ENCODE measurements around the gene MGA.
A peak's percentile ranks its signal among the peaks of the same experiment; 100 is the strongest.

MGA gene

DNA sequence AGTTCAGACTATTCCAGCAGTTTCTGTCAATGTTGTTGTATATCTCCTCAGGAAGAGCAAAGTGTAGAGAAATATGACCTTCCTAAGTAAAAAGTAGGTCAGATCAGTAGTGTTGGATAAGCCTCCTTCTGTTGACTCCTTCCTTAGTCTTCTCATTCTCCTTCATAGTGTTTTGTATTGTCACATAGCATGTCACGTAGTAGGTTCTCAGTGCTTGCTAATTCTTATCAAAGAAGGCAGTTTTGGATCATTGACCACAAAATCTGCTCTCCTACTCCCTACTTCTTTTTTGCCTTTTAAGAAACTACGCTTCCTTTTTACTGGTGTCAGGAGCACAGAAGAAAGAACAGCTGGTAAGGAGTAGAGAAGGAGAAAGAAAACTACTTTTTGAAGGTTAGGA lies 1.0 kb upstream of the MGA start:
- DNase-seq: no peak

DNA sequence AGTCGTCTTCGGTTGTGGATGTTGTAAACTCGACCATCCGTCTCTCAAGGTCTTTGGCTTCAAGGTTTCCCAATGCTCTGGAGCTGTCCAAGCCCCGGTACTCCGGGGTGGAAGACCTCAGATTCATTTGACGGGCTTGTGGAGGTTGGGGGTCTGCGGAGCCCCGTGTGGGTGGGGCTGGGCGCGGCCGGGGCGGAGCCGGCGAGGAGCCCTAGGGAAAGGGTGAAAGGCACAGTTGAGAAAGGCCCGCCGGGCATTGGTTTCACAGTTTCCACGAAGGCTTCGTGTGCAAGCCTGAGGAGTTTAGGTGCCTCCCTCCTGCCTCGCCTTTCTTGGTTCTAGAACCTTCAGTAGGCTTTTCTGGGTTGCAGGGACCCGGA lies 360 bp upstream of the MGA start:
- DNase-seq: no peak

DNA sequence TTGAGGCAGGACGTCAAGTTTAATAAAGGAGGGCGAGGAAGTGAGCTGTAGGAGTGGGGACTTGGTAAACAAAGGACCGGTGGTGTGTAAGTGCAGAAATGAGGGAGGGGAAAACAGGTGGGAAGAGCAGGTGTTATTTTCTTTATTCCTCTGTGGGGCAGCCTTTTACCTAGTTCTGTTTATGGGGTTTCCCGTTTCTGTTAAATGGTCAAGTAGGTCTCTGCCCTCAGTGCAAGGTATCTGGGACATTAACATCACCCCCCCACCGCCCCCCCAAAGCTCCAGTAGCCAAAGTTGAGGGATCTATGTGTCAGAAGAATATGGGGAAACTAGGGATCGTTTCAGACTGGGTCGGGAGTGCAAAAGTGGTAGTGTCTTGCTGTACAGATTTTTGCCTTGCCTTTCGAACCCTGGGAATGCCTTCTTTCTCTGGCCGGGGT lies 893 bp downstream of the MGA start:
- DNase-seq: peak; percentile 51

DNA sequence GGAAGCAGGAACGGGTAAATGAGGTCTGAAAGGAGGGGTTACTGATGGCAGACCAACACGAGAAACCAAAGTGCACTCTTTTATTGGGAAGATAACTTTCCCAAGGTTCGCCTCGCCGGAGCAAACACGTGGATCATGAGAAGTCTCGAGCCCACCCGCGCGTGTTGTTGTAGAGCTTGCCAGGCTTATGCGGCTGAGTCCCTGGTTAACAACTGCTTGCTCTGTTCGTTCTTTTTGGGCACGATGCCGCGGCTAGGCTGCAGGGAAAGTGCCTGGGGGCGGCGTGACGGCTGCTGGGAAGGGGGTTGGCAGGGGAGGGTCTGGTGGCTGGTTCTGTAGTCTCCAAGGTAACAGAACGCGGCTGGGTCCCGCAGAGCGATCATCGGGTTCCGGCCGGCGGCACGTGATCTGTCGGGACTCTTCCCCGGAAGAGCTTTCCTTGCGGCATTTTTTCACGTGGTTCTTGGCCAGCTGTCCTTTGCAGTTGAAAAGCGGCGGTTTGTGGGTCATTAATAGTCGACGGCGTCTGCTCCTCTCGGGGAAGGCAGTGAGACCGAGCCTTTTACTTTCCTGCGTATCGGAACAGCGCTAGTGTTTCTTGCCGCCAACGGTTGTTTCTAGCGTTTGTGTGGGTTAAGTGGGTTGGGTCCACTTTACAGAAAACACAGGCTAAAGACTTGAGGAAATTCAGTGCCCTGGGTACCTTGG lies 1.5 kb downstream of the MGA start:
- peak; percentile 90 for DNase-seq

DNA sequence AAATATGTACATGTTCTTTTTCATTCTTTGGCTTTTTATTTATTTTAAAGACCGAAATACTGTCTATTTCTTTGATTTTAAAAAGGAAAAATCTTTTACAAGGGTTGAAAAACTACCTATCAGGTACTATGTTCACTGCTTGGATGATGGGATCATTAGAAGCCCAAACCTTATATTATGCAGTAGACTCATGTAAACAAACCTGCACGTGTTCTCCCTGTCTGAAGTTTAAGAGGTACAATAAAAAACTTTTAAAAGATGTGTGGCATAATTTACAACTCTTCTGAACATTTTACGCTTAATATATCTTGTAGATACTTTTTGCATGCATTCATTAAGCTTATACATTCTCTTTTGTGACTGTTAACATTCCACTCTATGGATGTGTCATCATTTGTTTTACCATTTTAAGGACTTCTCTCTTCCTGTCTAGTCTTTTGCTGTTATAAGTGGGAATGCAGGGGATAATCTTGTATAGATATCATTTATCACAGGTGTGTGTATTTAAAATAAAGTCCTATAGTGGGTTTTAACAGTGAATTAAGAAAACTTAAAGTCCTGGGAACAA lies 6.2 kb downstream of the MGA start:
- no peak for DNase-seq

DNA sequence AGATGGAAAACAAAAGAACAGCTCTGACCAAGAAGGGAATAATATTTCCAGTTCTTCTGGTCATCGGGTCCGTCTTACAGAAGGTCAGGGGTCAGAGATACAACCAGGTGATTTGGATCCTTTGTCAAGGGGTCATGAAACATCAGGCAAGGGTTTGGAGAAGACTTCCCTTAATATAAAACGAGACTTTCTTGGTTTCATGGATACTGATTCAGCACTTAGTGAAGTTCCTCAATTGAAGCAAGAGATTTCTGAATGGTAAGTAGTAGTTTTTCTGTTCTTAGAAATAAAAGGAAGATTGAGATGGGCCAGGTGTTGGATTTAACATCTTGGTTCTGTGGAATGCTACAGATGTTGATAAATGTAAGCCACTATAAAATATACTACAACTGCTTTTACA lies 9.5 kb downstream of the MGA start:
- no peak for DNase-seq

DNA sequence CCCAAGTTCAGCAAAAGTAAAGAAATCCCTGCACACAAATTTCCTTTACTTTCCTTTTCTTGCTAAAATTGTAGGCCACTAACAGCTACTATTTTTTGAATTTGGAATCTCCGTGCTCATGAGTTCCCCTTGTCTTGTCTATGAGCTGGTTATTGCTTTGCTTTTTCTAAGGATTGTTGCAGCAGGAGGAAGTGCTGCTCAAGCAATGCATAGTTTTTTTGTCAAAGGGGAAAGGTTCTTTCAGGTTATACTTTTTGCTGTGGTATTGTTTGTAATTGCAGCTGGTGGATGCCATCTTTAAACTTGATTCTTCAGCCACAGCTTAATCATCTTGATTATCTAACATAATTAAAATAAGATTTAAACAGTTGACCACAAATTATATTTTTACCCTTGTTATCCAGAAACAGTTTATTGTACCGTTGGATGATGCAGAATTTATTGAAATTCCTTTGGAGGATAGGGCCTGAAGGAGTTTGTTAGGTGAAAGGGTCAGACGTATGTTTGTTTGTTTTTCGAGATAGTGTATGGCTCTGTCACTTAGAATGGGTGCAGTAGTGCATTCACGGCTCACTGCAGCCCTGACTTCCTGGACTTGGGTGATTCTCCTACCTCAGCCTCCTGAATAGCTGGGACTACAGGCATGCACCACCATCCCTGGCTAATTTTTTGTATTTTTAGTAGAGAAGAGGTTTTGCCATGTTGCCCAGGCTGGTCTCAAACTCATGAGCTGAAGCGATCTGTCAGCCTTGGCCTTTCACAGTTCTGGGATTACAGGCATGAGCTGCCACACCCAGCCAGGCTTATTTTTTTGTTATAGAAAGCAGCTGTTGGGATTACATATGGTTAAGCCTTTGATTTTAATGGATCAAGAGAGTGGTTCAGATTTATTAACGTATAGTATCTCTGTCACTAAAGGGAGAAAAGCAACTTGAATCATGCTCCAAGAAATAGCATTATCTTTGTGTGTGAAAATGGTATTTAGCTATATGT lies 11.7 kb downstream of the MGA start:
- DNase-seq: no peak

DNA sequence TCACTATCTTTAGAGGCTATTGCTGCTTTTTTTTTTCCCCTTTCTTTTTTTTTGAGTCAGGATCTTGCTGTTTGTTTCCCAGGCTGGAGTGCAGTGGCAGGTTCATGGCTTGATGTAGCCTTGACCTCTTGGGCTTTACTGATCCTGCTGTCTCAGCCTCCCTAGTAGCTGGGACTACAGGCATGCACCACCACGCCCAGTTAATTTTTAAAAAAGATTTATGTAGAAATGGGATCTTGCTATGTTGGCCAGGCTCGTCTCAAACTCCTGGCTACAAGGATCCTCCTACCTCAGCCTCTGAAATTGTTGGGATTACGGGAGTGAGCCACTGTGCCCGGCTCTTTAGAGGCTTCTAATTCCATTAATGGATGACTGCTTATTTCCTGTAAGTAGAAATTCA lies 15.1 kb downstream of the MGA start:
- no peak for DNase-seq

DNA sequence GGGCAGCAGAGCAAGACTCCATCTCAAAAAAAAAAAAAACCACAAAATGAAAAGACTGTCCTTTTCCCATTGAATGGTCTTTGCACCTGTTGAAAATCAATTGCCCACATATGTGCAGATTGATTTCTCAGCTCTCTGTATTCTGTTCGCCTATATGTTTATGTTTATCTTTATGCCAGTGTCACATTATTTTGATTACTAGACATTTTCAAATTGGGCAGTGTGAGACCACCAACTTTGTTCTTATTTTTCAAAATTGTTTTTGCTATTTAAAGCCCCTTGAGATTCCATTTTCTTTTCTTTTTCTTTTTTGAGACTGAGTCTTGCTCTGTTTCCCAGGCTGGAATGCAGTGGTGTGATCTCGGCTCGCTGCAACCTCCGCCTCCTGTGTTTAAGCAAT lies 18.5 kb downstream of the MGA start:
- DNase-seq: no peak

DNA sequence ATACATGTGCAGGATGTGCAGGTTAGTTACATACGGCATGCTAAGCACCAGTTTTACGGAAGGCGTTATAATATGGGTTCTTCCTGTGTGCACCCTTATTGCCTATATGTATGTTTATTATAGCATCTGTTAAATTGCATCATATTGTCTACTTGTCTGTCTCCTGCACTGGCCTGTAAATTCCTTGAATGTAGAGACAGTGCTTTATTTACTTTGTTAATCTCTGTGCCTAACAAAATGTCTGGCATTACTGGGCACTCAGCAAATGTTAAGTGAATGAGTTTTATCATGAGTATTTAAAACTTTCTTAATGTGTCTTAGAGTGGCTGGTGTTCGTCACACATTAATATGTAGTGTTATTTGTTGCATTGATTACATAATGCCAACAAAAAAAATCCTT lies 23.8 kb downstream of the MGA start:
- no peak for DNase-seq

DNA sequence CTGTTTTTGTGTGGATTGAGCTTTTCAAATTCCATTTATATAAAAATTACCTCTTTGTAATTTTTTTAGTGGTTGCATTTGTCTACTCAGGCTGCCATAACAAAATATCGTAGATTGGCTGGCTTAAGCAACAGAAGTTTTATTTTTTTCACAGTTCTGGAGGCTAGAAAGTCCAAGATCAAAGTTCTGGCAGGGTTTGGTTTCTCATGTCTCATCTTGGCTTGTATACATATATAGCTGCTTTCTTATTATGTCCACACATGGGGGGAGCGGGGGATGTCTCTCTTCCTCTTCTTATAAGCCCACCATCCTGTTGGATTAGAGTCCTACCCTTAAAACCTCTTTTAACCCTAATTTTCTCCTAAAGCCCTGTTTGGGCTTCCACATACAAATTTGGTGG lies 28.5 kb downstream of the MGA start:
- DNase-seq: no peak

DNA sequence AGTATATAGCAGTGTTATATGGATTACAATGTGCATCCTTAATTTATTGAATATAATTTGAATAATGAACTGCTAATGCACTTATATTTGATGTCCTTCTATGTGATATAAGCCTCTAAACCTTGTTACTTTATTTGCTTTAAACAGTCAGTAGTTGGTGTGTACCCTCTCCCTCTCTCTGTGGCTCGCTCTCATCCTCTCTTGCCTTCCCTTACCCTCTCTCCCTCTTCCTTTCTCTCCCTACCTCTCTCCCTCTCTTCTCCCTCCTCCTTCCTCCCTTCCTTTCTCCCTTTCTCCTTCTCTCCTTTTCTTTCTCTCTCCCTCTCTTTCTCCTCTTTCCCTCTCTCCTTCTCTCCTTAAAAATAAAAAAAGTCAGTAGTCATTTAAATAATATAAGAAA lies 28.9 kb downstream of the MGA start:
- DNase-seq: no peak

DNA sequence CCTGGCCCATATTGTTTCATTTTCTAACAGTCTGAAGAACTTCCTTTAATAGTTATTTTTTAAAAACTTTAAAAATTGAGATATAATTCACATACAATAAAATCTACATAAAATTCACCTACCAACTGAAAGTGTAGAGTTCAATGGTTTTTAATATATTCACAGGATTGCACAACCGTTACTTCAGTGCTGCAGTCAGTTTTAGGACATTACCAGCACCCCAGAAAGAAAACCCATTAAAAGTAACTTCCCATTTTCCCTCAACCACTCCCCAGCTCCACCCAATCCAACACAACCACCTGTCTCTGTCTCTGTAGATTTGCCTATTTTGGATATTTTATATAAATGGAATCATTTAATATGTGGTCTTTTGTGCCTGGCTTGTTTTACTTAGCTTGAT lies 29.6 kb downstream of the MGA start:
- no peak for DNase-seq

DNA sequence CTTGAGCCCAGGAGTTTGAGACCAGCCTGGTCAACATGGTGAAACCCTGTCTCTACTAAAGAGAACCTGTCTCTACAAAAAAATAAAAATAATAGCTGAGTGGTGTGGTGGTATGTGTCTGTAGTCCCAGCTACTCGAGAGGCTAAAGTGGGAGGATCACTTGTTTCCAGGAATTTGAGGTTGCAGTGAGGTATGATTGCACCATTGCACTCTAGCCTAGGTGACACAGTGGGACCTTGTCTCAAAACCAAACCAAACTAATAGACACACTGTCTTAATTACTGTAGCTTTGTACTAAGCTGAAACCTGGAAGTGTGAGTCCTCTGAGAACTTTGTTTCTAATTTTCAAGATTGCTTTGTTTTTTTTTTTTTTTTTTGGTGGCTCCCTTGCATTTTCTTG lies 30.4 kb downstream of the MGA start:
- DNase-seq: no peak

DNA sequence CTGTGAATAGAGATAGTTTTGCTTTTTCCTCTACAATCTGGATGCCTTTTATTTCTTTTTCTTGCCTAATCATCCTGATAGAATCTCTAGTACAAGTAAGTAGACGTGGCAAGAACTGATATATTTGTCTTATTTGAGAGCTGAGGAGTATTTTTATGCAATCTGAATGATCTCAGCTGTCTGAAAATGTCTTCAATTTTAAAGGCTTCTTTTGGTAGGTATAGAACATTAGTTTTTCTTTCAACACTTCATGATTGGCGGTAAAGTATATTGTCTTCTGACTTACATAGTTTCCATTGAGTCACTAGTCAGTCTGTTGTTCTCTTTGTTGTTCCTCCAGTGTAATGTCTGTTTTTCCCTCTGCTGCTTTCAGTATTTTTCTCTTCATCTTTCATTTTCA lies 31.3 kb downstream of the MGA start:
- no peak for DNase-seq

DNA sequence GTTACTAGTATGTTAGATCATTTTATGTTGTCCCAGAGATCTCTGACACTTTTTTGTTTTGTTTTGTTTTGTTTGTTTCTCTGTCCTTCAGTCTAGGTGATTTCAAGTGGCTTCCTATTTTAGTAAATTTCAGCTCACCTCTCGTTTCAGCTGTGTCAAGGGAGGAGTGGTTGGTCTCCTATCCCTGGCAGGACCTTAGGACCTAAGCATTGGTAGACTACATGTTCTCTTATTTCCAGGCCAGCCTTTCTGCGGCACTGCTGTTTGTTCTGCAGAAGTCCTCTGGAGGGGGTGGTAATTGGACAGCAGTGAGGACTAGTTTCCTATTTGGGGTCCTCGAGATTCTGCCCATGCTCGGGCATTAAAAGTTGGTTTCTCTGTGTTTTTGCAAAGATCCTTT lies 31.8 kb downstream of the MGA start:
- DNase-seq: no peak

DNA sequence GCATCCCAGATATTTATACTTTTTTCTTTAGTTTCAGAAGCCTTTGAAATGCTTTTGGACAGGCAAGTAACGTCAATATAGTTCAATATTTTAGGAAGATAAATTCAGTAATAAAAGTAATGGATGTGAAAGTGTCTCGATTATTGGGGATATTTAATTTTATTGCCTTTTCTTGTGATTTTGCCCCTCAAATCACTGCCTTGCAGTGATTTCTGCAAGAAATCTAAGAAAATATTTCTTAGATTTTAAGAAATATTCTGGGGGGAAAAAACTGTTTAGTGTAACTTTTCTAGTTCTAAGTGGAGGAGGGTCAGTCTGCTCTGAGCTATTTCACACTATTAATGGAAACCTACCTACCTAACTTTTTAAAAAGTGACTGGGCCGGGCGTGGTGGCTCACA lies 33.6 kb downstream of the MGA start:
- DNase-seq: no peak

DNA sequence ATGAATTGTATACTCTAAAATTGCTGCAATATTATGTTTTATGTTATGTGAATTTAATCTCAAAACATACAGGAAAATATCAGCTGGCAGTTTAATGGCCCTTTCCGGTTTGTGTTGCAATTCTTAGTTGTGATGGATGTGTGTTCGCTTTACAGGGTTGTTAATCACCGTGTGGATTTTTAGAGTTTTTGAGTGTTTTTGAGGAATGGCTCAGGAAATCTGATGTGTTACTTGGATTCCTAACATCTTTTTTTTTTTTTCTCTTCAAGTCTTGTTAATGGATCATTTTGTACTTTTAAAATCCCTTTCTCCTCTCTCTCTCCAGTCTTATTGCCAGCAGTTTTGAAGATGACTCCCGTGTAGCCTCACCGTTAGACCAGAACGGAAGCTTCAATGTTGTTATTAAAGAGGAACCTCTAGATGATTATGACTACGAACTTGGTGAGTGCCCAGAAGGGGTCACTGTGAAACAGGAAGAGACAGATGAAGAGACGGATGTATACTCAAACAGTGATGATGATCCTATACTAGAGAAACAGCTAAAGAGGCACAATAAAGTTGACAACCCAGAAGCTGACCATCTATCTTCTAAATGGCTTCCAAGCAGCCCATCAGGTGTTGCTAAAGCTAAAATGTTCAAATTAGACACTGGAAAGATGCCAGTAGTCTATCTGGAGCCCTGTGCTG lies 35.7 kb downstream of the MGA start:
- peak; percentile 1 for DNase-seq

DNA sequence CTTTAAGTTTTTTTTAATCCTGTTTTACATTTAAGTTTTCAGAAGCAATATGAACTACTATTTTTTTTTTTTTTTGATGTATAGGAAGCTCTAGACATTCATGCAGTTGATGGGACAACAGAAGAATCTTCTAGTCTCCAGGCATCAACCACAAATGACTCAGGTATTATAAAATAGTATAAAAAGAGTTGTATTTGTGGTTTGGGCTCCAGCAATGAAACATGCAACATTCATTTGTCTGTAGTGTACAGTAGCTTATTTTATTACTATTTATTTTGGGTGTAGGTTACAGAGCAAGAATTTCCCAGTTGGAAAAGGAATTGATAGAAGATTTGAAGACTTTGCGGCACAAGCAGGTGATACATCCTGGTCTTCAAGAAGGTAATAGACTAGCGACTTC lies 38.6 kb downstream of the MGA start:
- no peak for DNase-seq

DNA sequence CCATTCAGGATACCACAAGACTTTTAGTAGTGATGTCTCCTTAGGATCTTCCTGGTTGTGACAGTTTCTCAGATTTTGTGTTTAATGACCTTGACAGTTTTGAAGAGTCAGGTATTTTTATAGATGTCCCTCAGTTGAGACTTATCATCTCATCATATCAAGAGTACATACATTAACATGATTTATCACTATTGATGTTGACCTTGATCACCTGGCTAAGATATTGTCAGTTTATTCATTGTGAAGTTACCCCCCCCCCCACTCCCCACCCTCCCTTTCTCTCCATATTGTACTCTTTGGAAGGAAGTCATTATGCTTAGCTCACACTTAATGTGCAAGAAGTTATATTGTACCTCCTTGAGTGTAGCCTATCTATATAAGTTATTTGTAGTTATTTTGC lies 42.9 kb downstream of the MGA start:
- no peak for DNase-seq

DNA sequence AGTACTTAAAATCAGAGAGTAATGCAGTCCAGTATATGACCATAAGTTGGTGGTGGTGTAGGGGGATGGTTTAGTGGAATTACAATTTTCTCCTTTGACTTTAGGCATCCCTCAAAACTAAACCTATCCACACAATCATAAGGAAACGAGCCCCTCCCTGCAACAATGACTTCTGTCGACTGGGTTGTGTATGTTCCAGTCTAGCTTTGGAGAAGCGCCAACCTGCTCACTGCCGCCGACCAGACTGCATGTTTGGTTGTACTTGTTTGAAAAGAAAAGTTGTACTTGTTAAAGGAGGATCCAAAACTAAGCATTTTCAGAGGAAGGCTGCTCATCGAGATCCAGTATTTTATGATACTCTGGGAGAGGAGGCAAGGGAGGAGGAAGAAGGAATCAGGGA lies 52.8 kb downstream of the MGA start:
- no peak for DNase-seq

DNA sequence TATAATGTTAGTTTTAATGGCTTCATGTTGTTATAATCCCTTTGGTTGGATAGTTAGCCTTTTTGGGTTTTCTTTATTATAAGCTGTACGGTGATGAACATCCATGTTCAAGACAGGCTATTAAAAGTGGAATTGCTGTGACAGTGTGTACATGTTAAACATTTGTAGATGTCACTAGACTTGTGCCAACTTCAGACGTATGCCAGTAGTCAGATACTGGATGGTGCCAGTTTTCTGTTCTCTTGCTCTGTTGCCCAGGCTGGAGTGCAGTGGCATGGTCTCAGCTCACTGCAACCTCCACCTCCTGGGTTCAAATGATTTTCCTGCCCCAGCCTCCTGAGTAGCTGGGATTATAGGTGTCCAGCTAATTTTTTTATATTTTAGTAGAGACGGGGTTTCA lies 54.1 kb downstream of the MGA start:
- DNase-seq: no peak

DNA sequence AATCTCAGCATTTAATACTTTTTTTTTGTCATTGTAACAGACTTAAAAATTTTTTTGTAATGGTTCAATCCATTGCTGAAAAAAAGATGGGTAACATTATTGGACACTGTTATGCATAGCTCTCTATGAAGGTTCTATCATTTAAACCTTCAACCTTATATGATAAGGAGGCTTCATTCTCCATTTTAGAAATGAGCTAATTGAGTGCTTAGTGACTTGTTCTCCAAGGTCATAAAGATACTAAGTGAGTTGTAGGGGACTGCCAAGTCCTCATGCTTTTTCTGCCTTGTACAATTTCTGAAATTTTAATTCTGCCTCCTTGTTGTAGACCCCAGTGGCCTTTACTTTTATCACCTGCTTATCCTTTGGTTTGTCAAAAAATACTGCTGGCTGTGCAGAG lies 56.7 kb downstream of the MGA start:
- no peak for DNase-seq

DNA sequence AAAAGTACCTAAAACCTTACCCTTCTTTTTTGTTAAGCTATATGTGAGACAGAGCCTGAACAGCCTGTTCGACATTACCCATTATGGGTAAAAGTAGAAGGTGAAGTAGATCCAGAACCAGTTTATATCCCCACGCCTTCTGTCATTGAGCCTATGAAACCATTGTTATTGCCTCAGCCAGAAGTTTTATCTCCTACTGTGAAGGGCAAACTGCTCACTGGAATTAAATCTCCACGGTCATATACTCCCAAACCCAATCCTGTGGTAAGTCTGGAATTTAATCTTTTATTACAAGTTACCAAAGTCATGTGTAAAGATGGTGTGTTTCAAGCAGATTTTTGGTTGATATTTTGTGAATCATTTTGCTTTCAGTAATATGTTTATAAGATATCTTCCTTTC lies 66.9 kb downstream of the MGA start:
- DNase-seq: no peak
